KMS-11 (cell line): ENCODE data around the gene RPS14.
"Not testable (repeated sequence)": the region's sequence is repeated elsewhere in the genome, so short reads cannot be mapped to it uniquely, and the experiment has no call there.

Experiments used
- H2AFZ ChIP-seq: fragments of 200-600 bp; sonication (generic); 2 replicates; pipeline ENCODE4 v1.6.1; 2016; ENCODE audit warnings: antibody characterized with exemption, mixed run types, low read depth
- H3K27ac ChIP-seq: fragments of 200-600 bp; sonication (generic); 2 replicates; pipeline ENCODE4 v1.6.1; 2016; ENCODE audit warnings: mild to moderate bottlenecking, mixed run types
- H3K27me3 ChIP-seq: fragments of 200-600 bp; sonication (generic); 2 replicates; pipeline ENCODE4 v1.6.1; 2017; ENCODE audit warnings: mild to moderate bottlenecking, low read depth, mixed run types, moderate library complexity; ENCODE audit not compliant: insufficient read depth
- H3K36me3 ChIP-seq: fragments of 200-600 bp; sonication (generic); 2 replicates; pipeline ENCODE4 v1.6.1; 2017; ENCODE audit warnings: mild to moderate bottlenecking, mixed run types; ENCODE audit not compliant: insufficient read depth
- H3K4me1 ChIP-seq: fragments of 200-600 bp; sonication (generic); 2 replicates; pipeline ENCODE4 v1.6.1; 2016; ENCODE audit warnings: mild to moderate bottlenecking, low read depth, mixed run types; ENCODE audit not compliant: poor library complexity, severe bottlenecking
- H3K4me2 ChIP-seq: fragments of 200-600 bp; sonication (generic); 2 replicates; pipeline ENCODE4 v1.7.0; 2016; ENCODE audit warnings: mild to moderate bottlenecking, mixed run types
- H3K4me3 ChIP-seq: fragments of 200-600 bp; sonication (generic); IDR thresholded peaks from 2 replicates; pipeline ENCODE4 v1.6.1; 2017; ENCODE audit warnings: low read depth, low read length, mixed read lengths; ENCODE audit not compliant: insufficient read depth
- H3K79me2 ChIP-seq: fragments of 200-600 bp; sonication (generic); 2 replicates; pipeline ENCODE4 v1.6.1; 2016; ENCODE audit warnings: low read depth, mixed run types; ENCODE audit not compliant: insufficient read depth
- H3K9ac ChIP-seq: fragments of 200-600 bp; sonication (generic); 2 replicates; pipeline ENCODE4 v1.6.1; 2016; ENCODE audit warnings: mild to moderate bottlenecking, mixed run types
- H4K20me1 ChIP-seq: fragments of 200-600 bp; sonication (generic); 2 replicates; pipeline ENCODE4 v1.6.1; 2016; ENCODE audit warnings: mild to moderate bottlenecking, mixed run types; ENCODE audit not compliant: insufficient read depth
- TF ChIP-seq, protein P1 (sequence below): fragments of 200-600 bp; sonication (generic); conservative IDR thresholded peaks from 2 replicates; pipeline ENCODE4 v1.6.1; 2017; ENCODE audit warnings: low read depth, mild to moderate bottlenecking, antibody characterized with exemption, low read length, moderate library complexity, mixed read lengths

RPS14 gene

DNA sequence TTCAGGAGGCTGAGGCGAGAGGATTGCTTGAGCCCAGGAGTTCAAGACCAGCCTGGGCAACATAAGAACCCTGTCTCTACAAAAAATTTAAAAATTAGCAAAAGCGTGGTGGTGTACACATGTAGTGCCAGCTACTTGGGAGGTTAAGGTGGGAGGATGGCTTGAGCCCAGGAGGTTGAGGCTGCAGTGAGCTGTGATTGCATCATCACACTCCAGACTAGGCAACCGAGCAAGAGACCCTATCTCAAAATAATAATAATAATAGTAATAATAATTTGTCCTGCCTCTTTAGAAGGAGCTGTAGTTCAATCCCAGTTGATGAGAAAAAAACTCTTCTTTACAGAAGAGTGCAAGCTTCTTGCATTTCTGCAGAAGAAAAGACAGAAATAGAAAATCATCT, 26.8 kb downstream of the RPS14 start:
- TF ChIP-seq, protein P1, sequence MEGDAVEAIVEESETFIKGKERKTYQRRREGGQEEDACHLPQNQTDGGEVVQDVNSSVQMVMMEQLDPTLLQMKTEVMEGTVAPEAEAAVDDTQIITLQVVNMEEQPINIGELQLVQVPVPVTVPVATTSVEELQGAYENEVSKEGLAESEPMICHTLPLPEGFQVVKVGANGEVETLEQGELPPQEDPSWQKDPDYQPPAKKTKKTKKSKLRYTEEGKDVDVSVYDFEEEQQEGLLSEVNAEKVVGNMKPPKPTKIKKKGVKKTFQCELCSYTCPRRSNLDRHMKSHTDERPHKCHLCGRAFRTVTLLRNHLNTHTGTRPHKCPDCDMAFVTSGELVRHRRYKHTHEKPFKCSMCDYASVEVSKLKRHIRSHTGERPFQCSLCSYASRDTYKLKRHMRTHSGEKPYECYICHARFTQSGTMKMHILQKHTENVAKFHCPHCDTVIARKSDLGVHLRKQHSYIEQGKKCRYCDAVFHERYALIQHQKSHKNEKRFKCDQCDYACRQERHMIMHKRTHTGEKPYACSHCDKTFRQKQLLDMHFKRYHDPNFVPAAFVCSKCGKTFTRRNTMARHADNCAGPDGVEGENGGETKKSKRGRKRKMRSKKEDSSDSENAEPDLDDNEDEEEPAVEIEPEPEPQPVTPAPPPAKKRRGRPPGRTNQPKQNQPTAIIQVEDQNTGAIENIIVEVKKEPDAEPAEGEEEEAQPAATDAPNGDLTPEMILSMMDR, result no peak
- Histone ChIP-seq H3K9ac (no peak overlapping the region), H3K4me1 (no peaks in the 10 kb centered on the region), H3K4me2 (no peak overlapping the region), H3K36me3 (no peaks in the 10 kb centered on the region), H2AFZ (no peak overlapping the region), H3K27me3 (no peaks in the 10 kb centered on the region), H4K20me1 (no peaks in the 10 kb centered on the region), H3K4me3 (no peak overlapping the region), H3K27ac (no peak overlapping the region), H3K79me2 (no peaks in the 10 kb centered on the region)

DNA sequence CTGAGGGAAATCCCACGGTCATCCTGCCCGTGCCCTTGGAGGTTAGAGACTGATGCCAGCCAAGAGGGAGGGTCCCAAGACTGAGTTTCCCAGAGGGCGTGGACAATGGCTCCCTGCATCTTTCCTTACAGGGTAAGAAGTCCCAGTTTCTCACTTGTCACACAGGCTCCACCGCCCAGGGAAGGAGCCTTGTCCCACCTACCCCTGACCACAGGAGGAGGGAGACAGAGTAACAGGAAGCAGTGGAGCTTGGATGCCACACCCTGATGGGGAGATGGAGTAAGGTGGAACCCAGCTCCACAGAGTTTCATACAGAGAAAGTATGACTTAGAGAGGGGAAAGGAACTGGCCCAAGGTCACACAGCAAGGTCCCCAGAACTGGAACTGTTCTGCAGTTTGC, 27.5 kb downstream of the RPS14 start:
- Histone ChIP-seq H3K4me2 (no peak overlapping the region), H3K79me2 (no peaks in the 10 kb centered on the region), H3K4me1 (no peaks in the 10 kb centered on the region), H3K27ac (no peak overlapping the region), H3K9ac (no peak overlapping the region), H4K20me1 (no peaks in the 10 kb centered on the region), H3K4me3 (no peak overlapping the region), H3K27me3 (no peaks in the 10 kb centered on the region), H3K36me3 (no peaks in the 10 kb centered on the region), H2AFZ (no peak overlapping the region)
- TF ChIP-seq, protein P1, result no peak

DNA sequence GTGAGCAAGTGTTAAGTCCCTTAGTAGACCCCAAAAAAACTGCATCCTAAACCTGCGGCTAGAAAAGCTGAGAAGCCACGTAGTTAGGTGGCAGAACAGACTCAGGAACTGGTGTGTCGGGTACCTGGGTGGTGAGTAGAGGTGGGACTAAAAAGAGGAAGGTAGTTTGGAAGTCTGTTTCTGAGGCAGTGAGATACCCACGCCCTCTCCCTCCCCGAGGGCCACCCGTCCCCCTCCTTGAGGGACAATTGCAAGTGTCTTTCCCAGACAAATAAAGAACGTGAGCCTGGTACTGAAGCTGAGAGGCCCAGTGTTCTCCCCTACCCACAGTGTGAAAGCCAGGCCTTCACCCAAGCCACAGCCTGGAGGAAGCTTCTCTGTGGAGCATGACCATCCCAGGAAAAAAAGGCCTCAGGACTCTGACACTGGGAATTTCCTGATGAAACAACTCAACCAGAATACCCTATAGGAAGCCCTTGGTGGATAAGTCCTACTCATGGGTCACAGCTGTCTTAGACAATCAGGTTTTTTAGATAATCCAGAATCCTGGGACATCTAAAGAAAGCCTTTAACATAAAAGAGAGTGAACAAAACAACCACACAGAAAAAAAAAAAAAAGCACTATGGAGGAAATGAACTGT, 29.8 kb downstream of the RPS14 start:
- no peak overlapping the region for H3K4me2 ChIP-seq

DNA sequence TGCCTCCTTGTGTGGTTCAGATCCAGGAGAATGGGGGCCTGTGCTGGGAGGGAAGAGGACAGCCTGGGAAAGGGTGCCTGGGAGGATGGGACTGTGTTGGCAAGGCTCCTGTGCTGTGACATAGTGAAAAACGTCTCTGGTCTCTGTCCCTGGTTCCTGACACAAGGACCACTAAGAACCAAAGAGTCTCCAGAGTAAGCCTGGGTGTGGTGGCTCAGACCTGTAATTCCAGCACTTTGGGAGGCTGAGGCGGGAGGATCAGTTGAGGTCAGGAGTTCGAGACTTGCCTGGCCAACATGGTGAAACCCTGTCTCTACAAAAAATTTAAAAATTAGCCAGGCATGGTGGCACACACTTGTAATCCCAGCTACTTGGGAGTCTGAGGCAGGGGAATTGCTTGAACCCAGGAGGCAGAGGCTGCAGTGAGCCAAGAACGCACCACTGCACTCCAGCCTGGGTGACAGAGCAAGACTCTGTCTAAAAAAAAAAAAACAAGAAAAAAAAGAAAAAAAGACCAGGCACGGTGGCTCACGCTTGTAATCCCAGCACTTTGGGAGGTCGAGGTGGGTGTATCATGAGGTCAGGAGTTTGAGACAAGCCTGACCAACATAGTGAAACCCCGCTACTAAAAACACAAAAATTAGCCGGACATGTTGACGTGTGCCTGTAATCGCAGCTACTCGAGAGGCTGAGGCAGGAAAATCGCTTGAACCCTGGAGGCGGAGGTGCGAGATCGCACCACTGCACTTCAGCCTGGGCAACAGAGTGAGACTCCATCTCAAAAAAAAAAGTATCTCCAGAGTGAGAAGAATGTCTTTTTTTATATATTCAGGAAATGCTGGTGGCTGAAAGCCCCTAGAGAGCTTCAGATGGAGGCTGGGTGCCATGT, 35.4 kb downstream of the RPS14 start:
- H3K27me3 ChIP-seq, H2AFZ ChIP-seq, H3K4me2 ChIP-seq, H3K4me3 ChIP-seq, H4K20me1 ChIP-seq, H3K36me3 ChIP-seq: not testable (repeated sequence)
- Histone ChIP-seq H3K4me1 (peaks cover 31% of the 10 kb centered on the region), H3K79me2 (peaks cover 35% of the 10 kb centered on the region), H3K27ac (peak overlapping the region; percentile 97), H3K9ac (peak overlapping the region; percentile 95; the same call in 1 of the 2 replicates)

More for the DNA sequence above, 29.8 kb downstream of the RPS14 start:
- Histone ChIP-seq H3K27me3 (no peaks in the 10 kb centered on the region), H3K79me2 (no peaks in the 10 kb centered on the region), H3K27ac (no peak overlapping the region), H3K36me3 (no peaks in the 10 kb centered on the region), H3K4me3 (no peak overlapping the region), H3K9ac (no peak overlapping the region), H3K4me1 (no peaks in the 10 kb centered on the region), H2AFZ (no peak overlapping the region), H4K20me1 (no peaks in the 10 kb centered on the region)
- TF ChIP-seq, protein P1, result no peak
